ENCODE results near the gene NPAS3.

- no peak for TF ChIP-seq CTCF (IDR thresholded peaks at IDR 0.05)
- TF ChIP-seq POLR2A (IDR thresholded peaks at IDR 0.05) = no peak
Measured at GRCh38 chr14:33309106-33309505, 370.4 kb downstream of the NPAS3 start.
